H1 (cell line): ENCODE data around the gene MB. TPM values are rescaled to one million over a fixed set of nuclear protein-coding genes. Genes with fewer than 3 reads are reported as not detected.

ENCODE experiments used
- CTCF ChIA-PET: fragments of 300-600 bp; sonication (Branson Sonifier 250); formaldehyde crosslinking; loops from one replicate; lab custom pipeline; 2021; ENCODE audit not compliant: partially characterized antibody; lab: Charles Lee
- POLR2A ChIA-PET: fragments of 300-600 bp; sonication (Branson Sonifier 250); formaldehyde crosslinking; loops from one replicate; lab custom pipeline; 2021; ENCODE audit warnings: inconsistent platforms; ENCODE audit not compliant: partially characterized antibody; lab: Charles Lee
- DNase-seq, 2 experiments: peaks; one replicate each; pipeline versions ENCODE4 v3.0.0 to v3.0.0-alpha.2; 2010 to 2022; ENCODE audit warnings: low spot score in 2 of 2, low read depth in 1 of 2, mixed read lengths in 1 of 2
- FAIRE-seq: peaks from 2 replicates; lab custom pipeline; 2011; peaks lifted over from hg19 to GRCh38; lab: Jason Lieb, UNC
- H2AFZ ChIP-seq: 2 replicates; pipeline ENCODE4 v1.8.1; 2012; ENCODE audit warnings: low read length, inconsistent platforms
- H2AK5ac ChIP-seq: 2 replicates; pipeline ENCODE4 v1.6.1; 2013; ENCODE audit warnings: low read depth, low read length
- H2BK120ac ChIP-seq: replicated peaks from 2 replicates; pipeline ENCODE3; 2013; ENCODE audit warnings: low read depth, low read length, inconsistent platforms
- H2BK12ac ChIP-seq: 2 replicates; pipeline ENCODE4 v1.6.1; 2013; ENCODE audit warnings: low read depth, low read length
- H2BK15ac ChIP-seq: 2 replicates; pipeline ENCODE4 v1.6.1; 2013; ENCODE audit warnings: low read length
- H2BK20ac ChIP-seq: 2 replicates; pipeline ENCODE4 v1.6.1; 2013; ENCODE audit warnings: low read length
- H2BK5ac ChIP-seq: 2 replicates; pipeline ENCODE4 v1.6.1; 2013; ENCODE audit warnings: low read depth, low read length
- H3K14ac ChIP-seq: 2 replicates; pipeline ENCODE4 v1.6.1; 2013; ENCODE audit warnings: inconsistent platforms; ENCODE audit not compliant: insufficient read length
- H3K18ac ChIP-seq: 2 replicates; pipeline ENCODE4 v1.6.1; 2013; ENCODE audit warnings: low read length; ENCODE audit errors: extremely low read depth
- H3K23ac ChIP-seq: 2 replicates; pipeline ENCODE4 v1.6.1; 2013; ENCODE audit warnings: inconsistent platforms; ENCODE audit not compliant: insufficient read length
- H3K23me2 ChIP-seq: 2 replicates; pipeline ENCODE4 v1.6.1; 2013; ENCODE audit warnings: low read depth, low read length
- H3K27ac ChIP-seq: 2 replicates; pipeline ENCODE4 v1.6.1; 2011; ENCODE audit warnings: low read depth, low read length, inconsistent platforms
- H3K27me3 ChIP-seq, 4 experiments: replicated peaks in 1 of 4; 1 replicate in 1 of 4; 2 replicates in 3 of 4; pipeline versions ENCODE4 v1.6.1 to v1.8.1; 2011 to 2013; ENCODE audit warnings: low read length in 3 of 4, mild to moderate bottlenecking in 3 of 4, inconsistent platforms in 2 of 4, mixed read lengths in 2 of 4, moderate library complexity in 1 of 4; ENCODE audit not compliant: control insufficient read depth in 3 of 4, insufficient read depth in 3 of 4; ENCODE audit errors: extremely low read depth in 1 of 4
- H3K36me3 ChIP-seq, 4 experiments: 2 replicates each; pipeline versions ENCODE4 v1.6.1 to v1.8.1; 2011 to 2013; ENCODE audit warnings: mild to moderate bottlenecking in 4 of 4, low read length in 3 of 4, moderate library complexity in 2 of 4, control low read depth in 1 of 4, inconsistent platforms in 1 of 4; ENCODE audit not compliant: insufficient read depth in 4 of 4, control insufficient read depth in 2 of 4
- H3K4ac ChIP-seq: replicated peaks from 2 replicates; pipeline ENCODE3; 2013; ENCODE audit warnings: low read length, low read depth, mixed read lengths, inconsistent platforms; ENCODE audit not compliant: insufficient read length
- H3K4me1 ChIP-seq, 4 experiments: replicated peaks in 1 of 4; 1 replicate in 1 of 4; 2 replicates in 3 of 4; pipeline versions ENCODE4 v1.6.1 to v1.8.1; 2011 to 2013; ENCODE audit warnings: low read length in 3 of 4, inconsistent platforms in 2 of 4, mixed read lengths in 1 of 4; ENCODE audit not compliant: insufficient read depth in 4 of 4, control insufficient read depth in 3 of 4
- H3K4me2 ChIP-seq, 2 experiments: 2 replicates each; pipeline versions ENCODE4 v1.6.1 to v1.8.1; 2011 to 2013; ENCODE audit warnings: low read depth in 2 of 2, low read length in 2 of 2, control low read depth in 1 of 2, inconsistent platforms in 1 of 2, mild to moderate bottlenecking in 1 of 2; ENCODE audit not compliant: insufficient read depth in 1 of 2
- H3K4me3 ChIP-seq, 4 experiments: fragments of 200-600, 300-600 bp in 1 of 4; sonication (generic), shearing (Covaris generic), sonication (Bioruptor Twin) in 1 of 4; 2 replicates each; pipeline versions ENCODE4 v1.5.1 to v1.8.1; 2011 to 2016; ENCODE audit warnings: low read length in 4 of 4, low read depth in 3 of 4, control low read depth in 2 of 4, inconsistent platforms in 2 of 4, mild to moderate bottlenecking in 2 of 4, mixed read lengths in 1 of 4, moderate library complexity in 1 of 4; ENCODE audit not compliant: insufficient read depth in 2 of 4; ENCODE audit errors: extremely low read depth in 1 of 4
- H3K56ac ChIP-seq: replicated peaks from 2 replicates; pipeline ENCODE3; 2013; ENCODE audit warnings: low read depth, mild to moderate bottlenecking, mixed read lengths, low read length, inconsistent platforms; ENCODE audit not compliant: insufficient read length
- H3K79me1 ChIP-seq: 2 replicates; pipeline ENCODE4 v1.6.1; 2013; ENCODE audit warnings: low read depth, low read length, control low read depth
- H3K79me2 ChIP-seq, 2 experiments: 2 replicates each; pipeline versions ENCODE4 v1.6.1 to v1.8.1; 2012 to 2013; ENCODE audit warnings: low read length in 2 of 2, mild to moderate bottlenecking in 2 of 2, inconsistent platforms in 1 of 2; ENCODE audit not compliant: insufficient read depth in 2 of 2, control insufficient read depth in 1 of 2
- H3K9ac ChIP-seq, 4 experiments: replicated peaks in 1 of 4; 1 replicate in 1 of 4; 2 replicates in 3 of 4; pipeline versions ENCODE4 v1.6.1 to v1.8.1; 2011 to 2013; ENCODE audit warnings: low read depth in 3 of 4, low read length in 3 of 4, control low read depth in 2 of 4, mild to moderate bottlenecking in 2 of 4, moderate library complexity in 2 of 4, inconsistent platforms in 1 of 4; ENCODE audit errors: extremely low read depth in 1 of 4
- H3K9me3 ChIP-seq, 2 experiments: 2 replicates each; pipeline versions ENCODE4 v1.6.1 to v1.8.1; 2012 to 2013; ENCODE audit warnings: mild to moderate bottlenecking in 2 of 2, moderate library complexity in 2 of 2, control low read depth in 1 of 2, inconsistent platforms in 1 of 2, low read depth in 1 of 2, low read length in 1 of 2, mixed read lengths in 1 of 2; ENCODE audit not compliant: insufficient read depth in 2 of 2
- H4K20me1 ChIP-seq, 2 experiments: replicated peaks in 1 of 2; 2 replicates each; pipeline versions ENCODE3 to v1.8.1; 2011 to 2013; ENCODE audit warnings: inconsistent platforms in 2 of 2, low read length in 2 of 2, mild to moderate bottlenecking in 1 of 2; ENCODE audit not compliant: insufficient read depth in 2 of 2, control insufficient read depth in 1 of 2
- H4K5ac ChIP-seq: 2 replicates; pipeline ENCODE4 v1.6.1; 2013; ENCODE audit warnings: low read length, low read depth, mixed read lengths, inconsistent platforms; ENCODE audit not compliant: insufficient read length
- H4K8ac ChIP-seq: 2 replicates; pipeline ENCODE4 v1.8.0; 2013; ENCODE audit warnings: mild to moderate bottlenecking, moderate library complexity, low read length, inconsistent platforms; ENCODE audit not compliant: insufficient read depth; ENCODE audit errors: extremely low read depth
- H4K91ac ChIP-seq: replicated peaks from 2 replicates; pipeline ENCODE3; 2013; ENCODE audit warnings: low read length, mixed read lengths, inconsistent platforms; ENCODE audit not compliant: insufficient read length
- HDAC6 ChIP-seq: IDR thresholded peaks from one replicate; pipeline ENCODE4 v1.7.1; 2012; ENCODE audit warnings: low read depth, mild to moderate bottlenecking, inconsistent platforms, low read length, moderate library complexity
- KDM1A ChIP-seq: fragments of 200-600, 300-600 bp; sonication (generic); IDR thresholded peaks from 2 replicates; pipeline ENCODE4 v1.7.1; 2016; ENCODE audit warnings: mild to moderate bottlenecking, low read length, borderline replicate concordance
- SUZ12 ChIP-seq: fragments of 200-600 bp; sonication (generic); IDR thresholded peaks from 2 replicates; pipeline ENCODE4 v1.6.1; 2012; ENCODE audit warnings: mild to moderate bottlenecking, inconsistent platforms, low read length, moderate library complexity, mixed read lengths
- TCF12 ChIP-seq: IDR thresholded peaks from 2 replicates; pipeline ENCODE4 v1.6.1; 2011; ENCODE audit warnings: low read depth, mild to moderate bottlenecking, low read length
- WGBS, 2 experiments: shearing (Covaris generic) in 1 of 2; methylation state at CpG; one replicate each; pipeline versions ENCODE4 v1.1.6 to v1.1.7; 2013 to 2015; ENCODE audit warnings: low lambda C conversion rate in 2 of 2, mixed read lengths in 2 of 2, inconsistent platforms in 1 of 2, low coverage in 1 of 2, missing lambda C conversion rate in 1 of 2; ENCODE audit not compliant: insufficient replicate concordance in 2 of 2, insufficient coverage in 1 of 2, insufficient read length in 1 of 2; ENCODE audit errors: extremely low coverage in 1 of 2, missing lambda C conversion rate in 1 of 2; 5-methylcytosine and 5-hydroxymethylcytosine counted together
- polyA plus RNA-seq, 7 experiments: library from polyadenylated mRNA; depleted of rRNA in 3 of 7; stranded (reverse) in 5 of 7; unstranded in 2 of 7; fragments of >200 nt in 5 of 7; fragments of 200-250 nt in 2 of 7; gene quantifications; 1 replicate in 5 of 7; 2 replicates in 1 of 7; 4 replicates in 1 of 7; pipeline versions ENCODE4 v1.2.1 to v1.2.3, GENCODE V29; 2011 to 2013; ENCODE audit warnings: missing spikeins in 2 of 7, mixed read lengths in 2 of 7
- total RNA-seq: library from RNA; stranded (reverse); fragmentation: NEBNext Ultra II Directional; extraction: Animal tissue kit (Norgen Biotek cat#: 25700); gene quantifications from 2 replicates; pipeline ENCODE4 v1.2.1, GENCODE V29; 2021

MB gene
- total and polyA plus RNA-seq, 2 of the 8 experiments (the other 6 are each of a cell fraction or from before 2014, with no cell fraction given), result 1.5 TPM; not detected in 1

GRCh38 chr22:35610741-35611140 lies 6.4 kb downstream of the MB start:
- CTCF ChIA-PET, result interaction anchor here (1.1 to 3.2 kb wide), 7 partner anchors 8 to 260 kb away, joined by 3 to 12 read pairs (median 5); no protein-coding TSS in a partner anchor
- Histone ChIP-seq H2BK20ac (no peak overlapping the region), H4K20me1 (peaks cover 0 to 2% of the 10 kb centered on the region in 2 experiments), H4K5ac (no peak overlapping the region), H2BK5ac (no peak overlapping the region), H4K91ac (no peak overlapping the region), H3K27ac (no peak overlapping the region), H3K4me3 (no peak overlapping the region), H3K27me3 (no peaks in the 10 kb centered on the region; a peak in 1 of 7 replicates), H4K8ac (no peak overlapping the region; the same call in 1 of the 2 replicates), H3K9ac (no peak overlapping the region), H2AFZ (no peak overlapping the region), H3K79me2 (no peaks in the 10 kb centered on the region), H3K9me3 (no peaks in the 10 kb centered on the region), H3K4ac (no peak overlapping the region), H2BK12ac (no peak overlapping the region), H3K18ac (no peak overlapping the region), H2BK15ac (no peak overlapping the region), H3K23me2 (no peaks in the 10 kb centered on the region), H3K36me3 (no peaks in the 10 kb centered on the region), H2AK5ac (no peak overlapping the region), H3K4me2 (no peak overlapping the region), H3K23ac (no peak overlapping the region), H2BK120ac (no peak overlapping the region), H3K79me1 (no peaks in the 10 kb centered on the region), H3K14ac (no peak overlapping the region), H3K56ac (no peak overlapping the region), H3K4me1 (no peaks in the 10 kb centered on the region)
- no peak for TF ChIP-seq KDM1A
- no peak for TF ChIP-seq SUZ12
- no peak for TF ChIP-seq HDAC6
- no peak for TF ChIP-seq TCF12
- 89% methylated on average over 10 of the region's 10 CpGs; no CpG with 5 or more reads in 1 of the 2 experiments for WGBS, 2 experiments
- POLR2A ChIA-PET, result no interaction called here
- FAIRE-seq (no peak), DNase-seq (no peak)
